ENCODE data around the gene HECW1. TPM values are rescaled to one million over a fixed set of nuclear protein-coding genes. Genes with fewer than 3 reads are reported as not detected.

The HECW1 gene
- total and polyA plus RNA-seq, 4 donors = 0.05 TPM; not detected in 3

DNA sequence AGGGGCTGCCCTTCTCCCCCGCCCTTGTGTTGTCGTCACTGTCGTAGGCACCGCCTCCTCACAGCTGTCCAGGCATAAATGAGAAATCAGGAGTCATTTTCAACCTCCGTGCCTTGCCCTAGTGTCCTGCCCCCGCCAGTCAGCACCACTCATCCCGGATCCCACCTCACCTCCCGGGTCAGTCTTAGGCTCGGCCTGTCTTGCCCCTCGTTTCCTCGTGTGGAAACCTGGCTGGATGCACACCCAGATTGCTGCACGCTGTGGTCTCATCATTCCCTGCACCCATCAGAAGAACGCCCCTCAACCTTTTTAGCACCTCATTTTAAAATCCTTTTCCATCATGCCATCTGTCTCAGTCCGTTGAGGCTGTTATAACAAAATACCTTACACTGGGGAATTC lies 213.1 kb downstream of the HECW1 start (continued):
- TF ChIP-seq TAF1 (conservative IDR thresholded peaks at IDR 0.05) = no peak

DNA sequence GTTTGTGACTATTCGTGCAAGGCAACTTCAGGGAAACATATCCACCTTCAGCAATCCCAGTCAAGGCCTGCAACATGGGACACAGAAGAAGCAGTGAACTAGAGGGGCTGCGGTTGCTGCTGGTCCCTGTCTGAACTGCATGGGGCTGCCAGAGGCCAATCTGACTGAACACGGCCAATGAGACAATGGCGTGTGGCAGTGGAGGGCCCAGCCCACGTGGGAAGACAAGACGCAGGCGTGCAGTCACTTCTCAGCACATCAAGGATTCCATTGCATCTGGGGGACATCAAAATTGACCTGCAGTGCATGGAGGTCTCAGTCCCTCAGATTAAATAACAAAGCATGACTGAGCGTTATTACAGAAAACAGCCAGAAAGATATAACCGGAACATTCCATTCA lies 215.9 kb downstream of the HECW1 start:
- Histone ChIP-seq H3K36me3 (ENCODE audit: control insufficient read depth in 4 of 4, insufficient read depth in 3 of 4, low read depth in 1 of 4, low read length in 3 of 4) (no peaks in the 10 kb centered on the region), H3K9ac (ENCODE audit: low read depth in 1 of 2, low read length in 2 of 2) (no peak overlapping the region), H3K9me3 (ENCODE audit: control insufficient read depth in 4 of 4, low read length in 3 of 4) (no peaks in the 10 kb centered on the region), H3K27ac (ENCODE audit: low read depth in 1 of 2, low read length in 2 of 2) (no peak overlapping the region), H3K27me3 (ENCODE audit: control insufficient read depth in 4 of 4, insufficient read depth in 4 of 4, low read length in 3 of 4) (no peaks in the 10 kb centered on the region), H3K4me3 (ENCODE audit: low read depth in 1 of 3, low read length in 3 of 3) (no peak overlapping the region), H3K4me1 (ENCODE audit: control insufficient read depth in 4 of 4, insufficient read depth in 4 of 4, low read length in 3 of 4) (no peaks in the 10 kb centered on the region)
- DNase-seq (ENCODE audit: low spot score) = no peak
- TF ChIP-seq JUND (IDR thresholded peaks at IDR 0.05) (no peak), RXRA (IDR thresholded peaks at IDR 0.05) (no peak), FOXA1 (IDR thresholded peaks at IDR 0.05) (no peak), YY1 (IDR thresholded peaks at IDR 0.05) (no peak), FOXA2 (IDR thresholded peaks at IDR 0.05) (no peak), EGR1 (IDR thresholded peaks at IDR 0.05; ENCODE audit: low read depth in 2 of 2) (no peak)
- TF ChIP-seq, protein P1, sequence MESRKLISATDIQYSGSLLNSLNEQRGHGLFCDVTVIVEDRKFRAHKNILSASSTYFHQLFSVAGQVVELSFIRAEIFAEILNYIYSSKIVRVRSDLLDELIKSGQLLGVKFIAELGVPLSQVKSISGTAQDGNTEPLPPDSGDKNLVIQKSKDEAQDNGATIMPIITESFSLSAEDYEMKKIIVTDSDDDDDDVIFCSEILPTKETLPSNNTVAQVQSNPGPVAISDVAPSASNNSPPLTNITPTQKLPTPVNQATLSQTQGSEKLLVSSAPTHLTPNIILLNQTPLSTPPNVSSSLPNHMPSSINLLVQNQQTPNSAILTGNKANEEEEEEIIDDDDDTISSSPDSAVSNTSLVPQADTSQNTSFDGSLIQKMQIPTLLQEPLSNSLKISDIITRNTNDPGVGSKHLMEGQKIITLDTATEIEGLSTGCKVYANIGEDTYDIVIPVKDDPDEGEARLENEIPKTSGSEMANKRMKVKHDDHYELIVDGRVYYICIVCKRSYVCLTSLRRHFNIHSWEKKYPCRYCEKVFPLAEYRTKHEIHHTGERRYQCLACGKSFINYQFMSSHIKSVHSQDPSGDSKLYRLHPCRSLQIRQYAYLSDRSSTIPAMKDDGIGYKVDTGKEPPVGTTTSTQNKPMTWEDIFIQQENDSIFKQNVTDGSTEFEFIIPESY (IDR thresholded peaks at IDR 0.05) = no peak
- TF ChIP-seq, protein P2, sequence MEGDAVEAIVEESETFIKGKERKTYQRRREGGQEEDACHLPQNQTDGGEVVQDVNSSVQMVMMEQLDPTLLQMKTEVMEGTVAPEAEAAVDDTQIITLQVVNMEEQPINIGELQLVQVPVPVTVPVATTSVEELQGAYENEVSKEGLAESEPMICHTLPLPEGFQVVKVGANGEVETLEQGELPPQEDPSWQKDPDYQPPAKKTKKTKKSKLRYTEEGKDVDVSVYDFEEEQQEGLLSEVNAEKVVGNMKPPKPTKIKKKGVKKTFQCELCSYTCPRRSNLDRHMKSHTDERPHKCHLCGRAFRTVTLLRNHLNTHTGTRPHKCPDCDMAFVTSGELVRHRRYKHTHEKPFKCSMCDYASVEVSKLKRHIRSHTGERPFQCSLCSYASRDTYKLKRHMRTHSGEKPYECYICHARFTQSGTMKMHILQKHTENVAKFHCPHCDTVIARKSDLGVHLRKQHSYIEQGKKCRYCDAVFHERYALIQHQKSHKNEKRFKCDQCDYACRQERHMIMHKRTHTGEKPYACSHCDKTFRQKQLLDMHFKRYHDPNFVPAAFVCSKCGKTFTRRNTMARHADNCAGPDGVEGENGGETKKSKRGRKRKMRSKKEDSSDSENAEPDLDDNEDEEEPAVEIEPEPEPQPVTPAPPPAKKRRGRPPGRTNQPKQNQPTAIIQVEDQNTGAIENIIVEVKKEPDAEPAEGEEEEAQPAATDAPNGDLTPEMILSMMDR (IDR thresholded peaks at IDR 0.05; ENCODE audit: low read depth, low read length, missing input control) = no peak
- TF ChIP-seq, protein P3, sequence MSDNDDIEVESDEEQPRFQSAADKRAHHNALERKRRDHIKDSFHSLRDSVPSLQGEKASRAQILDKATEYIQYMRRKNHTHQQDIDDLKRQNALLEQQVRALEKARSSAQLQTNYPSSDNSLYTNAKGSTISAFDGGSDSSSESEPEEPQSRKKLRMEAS (IDR thresholded peaks at IDR 0.05) = no peak
- 80% methylated on average over 9 of the region's 9 CpGs for WGBS

DNA sequence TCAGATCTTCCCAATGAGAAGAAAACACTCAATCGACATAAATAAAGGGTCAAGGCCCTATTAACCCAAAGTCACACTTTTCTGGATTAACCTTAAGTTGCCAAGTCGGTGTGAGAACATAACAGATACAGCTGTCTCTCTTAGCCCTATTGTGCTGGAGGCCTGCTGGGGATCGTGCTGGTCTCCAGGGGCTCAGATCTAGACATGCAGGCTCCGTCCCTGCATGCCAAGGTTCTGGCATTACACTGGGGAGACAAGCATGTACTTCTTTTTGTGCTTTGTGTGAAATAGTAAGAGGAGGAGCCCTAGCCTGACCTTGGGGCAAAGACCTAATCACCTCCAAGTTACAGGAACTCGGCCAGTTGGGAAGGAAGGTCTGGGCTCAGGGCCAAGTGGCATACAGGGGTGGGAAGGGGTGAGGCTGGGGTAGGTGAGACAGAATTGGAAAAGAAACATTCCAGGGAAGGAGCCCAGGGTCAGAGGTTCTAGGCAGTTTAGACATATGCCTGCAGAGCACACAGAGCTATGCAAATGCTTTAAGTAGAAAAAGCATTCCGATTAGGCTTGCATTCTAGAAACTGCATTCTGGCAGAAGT lies 216.4 kb downstream of the HECW1 start:
- H3K36me3 ChIP-seq (ENCODE audit: control insufficient read depth in 4 of 4, insufficient read depth in 3 of 4, low read depth in 1 of 4, low read length in 3 of 4) = no peaks in the 10 kb centered on the region
- TF ChIP-seq NR2F2 (IDR thresholded peaks at IDR 0.05) (no peak), JUND (IDR thresholded peaks at IDR 0.05) (no peak), FOXA2 (IDR thresholded peaks at IDR 0.05) (no peak), GABPA (IDR thresholded peaks at IDR 0.05 in 1 of 2, conservative IDR thresholded peaks at IDR 0.05 in 1 of 2) (no peak), FOXA1 (IDR thresholded peaks at IDR 0.05) (no peak), YY1 (IDR thresholded peaks at IDR 0.05) (no peak), EGR1 (IDR thresholded peaks at IDR 0.05; ENCODE audit: low read depth in 2 of 2) (no peak), HNF4G (IDR thresholded peaks at IDR 0.05) (no peak), TAF1 (conservative IDR thresholded peaks at IDR 0.05) (no peak), RXRA (IDR thresholded peaks at IDR 0.05) (no peak)
- TF ChIP-seq, protein P1 (IDR thresholded peaks at IDR 0.05) = no peak
- TF ChIP-seq, protein P3 (IDR thresholded peaks at IDR 0.05) = no peak
- H3K9ac ChIP-seq (ENCODE audit: low read depth in 1 of 2, low read length in 2 of 2) = no peak overlapping the region
- H3K4me1 ChIP-seq (ENCODE audit: control insufficient read depth in 4 of 4, insufficient read depth in 4 of 4, low read length in 3 of 4) = no peaks in the 10 kb centered on the region
- H3K4me3 ChIP-seq (ENCODE audit: low read depth in 1 of 3, low read length in 3 of 3) = no peak overlapping the region
- no peaks in the 10 kb centered on the region for H3K27me3 ChIP-seq (ENCODE audit: control insufficient read depth in 4 of 4, insufficient read depth in 4 of 4, low read length in 3 of 4)
- WGBS = 51% methylated on average over 6 of the region's 6 CpGs
- DNase-seq (ENCODE audit: low spot score) = no peak
- no peak overlapping the region for H3K27ac ChIP-seq (ENCODE audit: low read depth in 1 of 2, low read length in 2 of 2)
- H3K9me3 ChIP-seq (ENCODE audit: control insufficient read depth in 4 of 4, low read length in 3 of 4) = no peaks in the 10 kb centered on the region
